ENCODE measurements around the gene IRAK1BP1.

GRCh38 chr6:78832091-78832808 is 35.1 kb upstream of the IRAK1BP1 start:
- TF ChIP-seq ATF1 (CRISPR knock-in tag; IDR thresholded peaks at IDR 0.05) (no peak), JUN (CRISPR knock-in tag; IDR thresholded peaks at IDR 0.05) (no peak), SP1 (CRISPR knock-in tag; conservative IDR thresholded peaks at IDR 0.05) (no peak), ELF4 (CRISPR knock-in tag; IDR thresholded peaks at IDR 0.05; ENCODE audit: low read depth) (no peak), FOXK1 (CRISPR knock-in tag; IDR thresholded peaks at IDR 0.05) (no peak), SMAD3 (CRISPR knock-in tag; IDR thresholded peaks at IDR 0.05; ENCODE audit: borderline replicate concordance) (no peak), NR1H2 (CRISPR knock-in tag; IDR thresholded peaks at IDR 0.05) (no peak), E2F5 (CRISPR knock-in tag; IDR thresholded peaks at IDR 0.05) (no peak)
- TF ChIP-seq, protein P1, sequence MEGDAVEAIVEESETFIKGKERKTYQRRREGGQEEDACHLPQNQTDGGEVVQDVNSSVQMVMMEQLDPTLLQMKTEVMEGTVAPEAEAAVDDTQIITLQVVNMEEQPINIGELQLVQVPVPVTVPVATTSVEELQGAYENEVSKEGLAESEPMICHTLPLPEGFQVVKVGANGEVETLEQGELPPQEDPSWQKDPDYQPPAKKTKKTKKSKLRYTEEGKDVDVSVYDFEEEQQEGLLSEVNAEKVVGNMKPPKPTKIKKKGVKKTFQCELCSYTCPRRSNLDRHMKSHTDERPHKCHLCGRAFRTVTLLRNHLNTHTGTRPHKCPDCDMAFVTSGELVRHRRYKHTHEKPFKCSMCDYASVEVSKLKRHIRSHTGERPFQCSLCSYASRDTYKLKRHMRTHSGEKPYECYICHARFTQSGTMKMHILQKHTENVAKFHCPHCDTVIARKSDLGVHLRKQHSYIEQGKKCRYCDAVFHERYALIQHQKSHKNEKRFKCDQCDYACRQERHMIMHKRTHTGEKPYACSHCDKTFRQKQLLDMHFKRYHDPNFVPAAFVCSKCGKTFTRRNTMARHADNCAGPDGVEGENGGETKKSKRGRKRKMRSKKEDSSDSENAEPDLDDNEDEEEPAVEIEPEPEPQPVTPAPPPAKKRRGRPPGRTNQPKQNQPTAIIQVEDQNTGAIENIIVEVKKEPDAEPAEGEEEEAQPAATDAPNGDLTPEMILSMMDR (IDR thresholded peaks at IDR 0.05): no peak
- TF ChIP-seq, protein P2, sequence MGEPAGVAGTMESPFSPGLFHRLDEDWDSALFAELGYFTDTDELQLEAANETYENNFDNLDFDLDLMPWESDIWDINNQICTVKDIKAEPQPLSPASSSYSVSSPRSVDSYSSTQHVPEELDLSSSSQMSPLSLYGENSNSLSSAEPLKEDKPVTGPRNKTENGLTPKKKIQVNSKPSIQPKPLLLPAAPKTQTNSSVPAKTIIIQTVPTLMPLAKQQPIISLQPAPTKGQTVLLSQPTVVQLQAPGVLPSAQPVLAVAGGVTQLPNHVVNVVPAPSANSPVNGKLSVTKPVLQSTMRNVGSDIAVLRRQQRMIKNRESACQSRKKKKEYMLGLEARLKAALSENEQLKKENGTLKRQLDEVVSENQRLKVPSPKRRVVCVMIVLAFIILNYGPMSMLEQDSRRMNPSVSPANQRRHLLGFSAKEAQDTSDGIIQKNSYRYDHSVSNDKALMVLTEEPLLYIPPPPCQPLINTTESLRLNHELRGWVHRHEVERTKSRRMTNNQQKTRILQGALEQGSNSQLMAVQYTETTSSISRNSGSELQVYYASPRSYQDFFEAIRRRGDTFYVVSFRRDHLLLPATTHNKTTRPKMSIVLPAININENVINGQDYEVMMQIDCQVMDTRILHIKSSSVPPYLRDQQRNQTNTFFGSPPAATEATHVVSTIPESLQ (CRISPR knock-in tag; IDR thresholded peaks at IDR 0.05): no peak
- TF ChIP-seq, protein P3, sequence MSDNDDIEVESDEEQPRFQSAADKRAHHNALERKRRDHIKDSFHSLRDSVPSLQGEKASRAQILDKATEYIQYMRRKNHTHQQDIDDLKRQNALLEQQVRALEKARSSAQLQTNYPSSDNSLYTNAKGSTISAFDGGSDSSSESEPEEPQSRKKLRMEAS (CRISPR knock-in tag; IDR thresholded peaks at IDR 0.05): no peak
